Kidney (tissue), 14 donors: ENCODE results near the gene CTLA4. TPM values are rescaled to one million over a fixed set of nuclear protein-coding genes. Genes with fewer than 3 reads are reported as not detected.

Experiments
- DNase-seq, 5 donors: peaks; one replicate each; pipeline ENCODE4 v3.0.0-alpha.2; 2013 to 2020
- FAIRE-seq: peaks from 2 replicates; lab custom pipeline; 2012; peaks lifted over from hg19 to GRCh38; lab: Jason Lieb, UNC
- H3K27ac ChIP-seq, 2 donors: one replicate each; pipeline ENCODE4 v1.7.0; 2013; ENCODE audit warnings: low read depth in 2 of 2, low read length in 2 of 2, inconsistent platforms in 1 of 2
- H3K27me3 ChIP-seq: one replicate; pipeline ENCODE4 v1.7.1; 2013; ENCODE audit warnings: low read length, inconsistent platforms; ENCODE audit not compliant: control insufficient read depth, insufficient read depth
- H3K36me3 ChIP-seq, 3 donors: one replicate each; pipeline versions ENCODE4 v1.7.0 to v1.7.1; 2013; ENCODE audit warnings: low read length in 3 of 3, control low read depth in 1 of 3, inconsistent platforms in 1 of 3; ENCODE audit not compliant: insufficient read depth in 3 of 3, control insufficient read depth in 2 of 3
- H3K4me1 ChIP-seq, 3 donors: one replicate each; pipeline versions ENCODE4 v1.7.0 to v1.7.1; 2013; ENCODE audit warnings: low read length in 3 of 3, inconsistent platforms in 1 of 3, low read depth in 1 of 3; ENCODE audit not compliant: control insufficient read depth in 2 of 3, insufficient read depth in 2 of 3
- H3K4me3 ChIP-seq, 3 donors: one replicate each; pipeline versions ENCODE4 v1.7.0 to v1.8.1; 2013; ENCODE audit warnings: low read length in 3 of 3, control low read depth in 1 of 3, inconsistent platforms in 1 of 3
- H3K9ac ChIP-seq, 3 donors: one replicate each; pipeline versions ENCODE4 v1.7.0 to v1.7.1; 2013; ENCODE audit warnings: low read length in 3 of 3, control low read depth in 1 of 3, inconsistent platforms in 1 of 3
- H3K9me3 ChIP-seq, 3 donors: one replicate each; pipeline versions ENCODE4 v1.7.0 to v1.7.1; 2013; ENCODE audit warnings: low read length in 3 of 3, control low read depth in 1 of 3, inconsistent platforms in 1 of 3; ENCODE audit not compliant: control insufficient read depth in 2 of 3, insufficient read depth in 1 of 3
- intact Hi-C: fragments of 100-400 bp; cut with DNase I; formaldehyde crosslinking; loops from one replicate; pipeline ENCODE4 v1.11.1; 2022
- polyA plus RNA-seq: library from polyadenylated mRNA; stranded (reverse); fragments of 350-450 nt; fragmentation: Illumina TruSeq; extraction: RNeasy Lipid Tissue Mini Kit (QIAGEN cat#74804); gene quantifications from one replicate; pipeline ENCODE4 v1.2.3, GENCODE V29; 2014; ENCODE audit warnings: low read depth, low replicate concordance; ENCODE audit not compliant: insufficient read depth
- total RNA-seq: library from RNA; stranded (reverse); fragmentation: NEBNext Ultra II Directional; extraction: Animal tissue kit (Norgen Biotek cat#: 25700); gene quantifications from one replicate; pipeline ENCODE4 v1.2.1, GENCODE V29; 2021
- TF ChIP-seq, protein P1 (sequence below): IDR thresholded peaks from 3 replicates; pipeline ENCODE4 v1.5.1; 2012; ENCODE audit warnings: mild to moderate bottlenecking, moderate library complexity, borderline replicate concordance; ENCODE audit not compliant: insufficient read depth; ENCODE audit errors: extremely low read depth
- donor health status: control.
- donor health status: control.
- donor health status: control.
- donor health status: control.
- donor health status: control.
- donor health status: DM: yes; HTN: yes; CAD: no.
- donor health status: Normal renal cell carcinoma (clear cell type).

The CTLA4 gene
- total and polyA plus RNA-seq, 2 donors from 2014 or later = 0.22 to 2.0 TPM

DNA sequence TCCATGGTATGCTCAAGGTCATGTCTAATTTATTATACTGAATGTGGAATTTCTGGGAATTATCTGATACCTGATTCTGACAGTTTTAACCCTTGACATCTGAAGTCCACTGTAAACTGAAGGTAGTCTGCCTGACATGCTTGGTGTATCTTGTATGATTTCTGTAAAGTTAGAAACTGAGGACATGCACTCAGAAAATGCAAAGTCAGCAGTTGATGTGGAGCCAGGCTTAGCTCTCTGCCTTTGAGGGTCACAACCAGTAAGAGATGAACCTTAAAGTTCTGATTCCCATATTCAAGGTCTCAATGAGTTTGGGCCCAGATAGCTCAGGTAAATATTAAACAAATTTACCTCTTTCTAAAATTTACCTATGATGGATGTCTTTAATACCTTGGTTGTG is 12.3 kb upstream of the CTLA4 start:
- no peak for DNase-seq
- FAIRE-seq = no peak
- intact Hi-C loops = no loop called here
- no peak overlapping the region for H3K4me3 ChIP-seq
- H3K27ac ChIP-seq = no peak overlapping the region
- H3K9ac ChIP-seq = no peak overlapping the region
- TF ChIP-seq, protein P1, sequence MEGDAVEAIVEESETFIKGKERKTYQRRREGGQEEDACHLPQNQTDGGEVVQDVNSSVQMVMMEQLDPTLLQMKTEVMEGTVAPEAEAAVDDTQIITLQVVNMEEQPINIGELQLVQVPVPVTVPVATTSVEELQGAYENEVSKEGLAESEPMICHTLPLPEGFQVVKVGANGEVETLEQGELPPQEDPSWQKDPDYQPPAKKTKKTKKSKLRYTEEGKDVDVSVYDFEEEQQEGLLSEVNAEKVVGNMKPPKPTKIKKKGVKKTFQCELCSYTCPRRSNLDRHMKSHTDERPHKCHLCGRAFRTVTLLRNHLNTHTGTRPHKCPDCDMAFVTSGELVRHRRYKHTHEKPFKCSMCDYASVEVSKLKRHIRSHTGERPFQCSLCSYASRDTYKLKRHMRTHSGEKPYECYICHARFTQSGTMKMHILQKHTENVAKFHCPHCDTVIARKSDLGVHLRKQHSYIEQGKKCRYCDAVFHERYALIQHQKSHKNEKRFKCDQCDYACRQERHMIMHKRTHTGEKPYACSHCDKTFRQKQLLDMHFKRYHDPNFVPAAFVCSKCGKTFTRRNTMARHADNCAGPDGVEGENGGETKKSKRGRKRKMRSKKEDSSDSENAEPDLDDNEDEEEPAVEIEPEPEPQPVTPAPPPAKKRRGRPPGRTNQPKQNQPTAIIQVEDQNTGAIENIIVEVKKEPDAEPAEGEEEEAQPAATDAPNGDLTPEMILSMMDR = no peak
- H3K36me3 ChIP-seq = no peaks in the 10 kb centered on the region
- no peaks in the 10 kb centered on the region for H3K4me1 ChIP-seq
- no peaks in the 10 kb centered on the region for H3K27me3 ChIP-seq
- H3K9me3 ChIP-seq = peaks cover 0 to 3% (median 0%) of the 10 kb centered on the region in 3 donors

DNA sequence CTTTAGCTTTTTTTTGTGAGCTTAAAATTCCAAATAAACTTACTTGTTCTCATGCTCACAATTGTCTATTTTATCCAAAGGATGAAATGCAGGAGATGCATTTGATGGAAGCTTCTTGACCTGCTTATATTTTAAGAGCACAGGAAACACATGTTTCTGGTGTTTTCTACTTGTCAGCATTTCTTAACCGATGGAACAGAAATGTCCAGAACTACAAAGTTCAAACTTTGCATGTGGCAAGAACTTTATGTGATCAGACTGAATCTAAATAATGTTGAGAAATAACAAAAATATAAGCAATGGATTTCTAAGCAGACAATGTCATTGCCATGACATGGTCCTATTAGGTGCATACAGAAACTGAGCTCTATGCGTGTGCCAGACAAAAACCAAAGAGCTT is 9.9 kb upstream of the CTLA4 start:
- Histone ChIP-seq H3K4me1 (no peaks in the 10 kb centered on the region), H3K9me3 (no peaks in the 10 kb centered on the region), H3K4me3 (no peak overlapping the region), H3K36me3 (no peaks in the 10 kb centered on the region), H3K27ac (no peak overlapping the region), H3K9ac (no peak overlapping the region), H3K27me3 (no peaks in the 10 kb centered on the region)
- DNase-seq = peak in 1 of 5 donors; percentile 7
- TF ChIP-seq, protein P1 = no peak
- no peak for FAIRE-seq
- intact Hi-C loops = no loop called here

DNA sequence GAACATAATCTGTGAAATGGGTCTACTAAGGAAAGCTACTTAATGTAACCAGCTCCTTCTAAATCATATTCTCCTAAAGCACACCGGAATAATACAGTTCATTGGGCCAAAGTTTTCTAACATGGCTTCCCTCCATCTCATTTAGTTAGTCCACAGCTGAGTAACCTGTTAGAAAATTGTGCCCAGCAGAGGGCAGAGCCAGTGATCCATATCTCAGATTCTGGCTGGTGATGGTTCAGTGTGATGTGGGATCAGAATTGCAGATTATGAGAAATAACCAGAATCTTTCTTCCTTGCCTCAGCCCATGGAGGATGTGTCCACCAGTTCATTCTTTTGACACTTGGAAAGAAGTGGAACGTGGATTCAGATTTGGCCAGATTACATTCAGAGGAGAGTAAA is 9.4 kb upstream of the CTLA4 start:
- Histone ChIP-seq H3K9ac (no peak overlapping the region), H3K27me3 (no peaks in the 10 kb centered on the region), H3K36me3 (no peaks in the 10 kb centered on the region), H3K4me3 (no peak overlapping the region), H3K4me1 (no peaks in the 10 kb centered on the region), H3K9me3 (no peaks in the 10 kb centered on the region), H3K27ac (no peak overlapping the region)
- FAIRE-seq = no peak
- DNase-seq = no peak
- TF ChIP-seq, protein P1 = no peak
- intact Hi-C loops = no loop called here
